HepG2 (cell line): ENCODE results near the gene TMEM38A. TPM values are rescaled to one million over a fixed set of nuclear protein-coding genes. Genes with fewer than 3 reads are reported as not detected.

Experiments
- ARID4A ChIP-seq: sonication (generic); formaldehyde crosslinking; IDR thresholded peaks from 2 replicates; pipeline ENCODE4 v1.5.0; 2020; ENCODE audit warnings: mild to moderate bottlenecking, missing genetic modification reagents, borderline replicate concordance
- DPF2 ChIP-seq: sonication (generic); formaldehyde crosslinking; IDR thresholded peaks from 2 replicates; pipeline ENCODE4 v1.4.0; 2020; ENCODE audit warnings: mild to moderate bottlenecking, low read depth, missing genetic modification reagents, borderline replicate concordance
- HDAC6 ChIP-seq: fragments of 200-600 bp; sonication (generic); IDR thresholded peaks from 2 replicates; pipeline ENCODE4 v1.7.0; 2017; ENCODE audit warnings: mild to moderate bottlenecking, antibody characterized with exemption, low read length, low read depth
- KLF16 ChIP-seq, 2 experiments: sonication (generic) in 1 of 2; formaldehyde crosslinking in 1 of 2; IDR thresholded peaks; 2 replicates each; pipeline versions ENCODE4 v1.6.1 to v1.8.0; 2016 to 2023; ENCODE audit warnings: missing genetic modification reagents in 2 of 2, missing compliant biosample characterization in 1 of 2
- NFYC ChIP-seq: IDR thresholded peaks from 2 replicates; pipeline ENCODE4 v1.6.1; 2016; ENCODE audit warnings: missing genetic modification reagents, missing compliant biosample characterization
- SMAD1 ChIP-seq: sonication (generic); formaldehyde crosslinking; IDR thresholded peaks from 2 replicates; pipeline ENCODE4 v1.4.0; 2020; ENCODE audit warnings: missing genetic modification reagents, low read depth, mild to moderate bottlenecking, borderline replicate concordance
- SPEN ChIP-seq: sonication (generic); formaldehyde crosslinking; IDR thresholded peaks from 2 replicates; pipeline ENCODE4 v1.5.1; 2020; ENCODE audit warnings: low read depth, mild to moderate bottlenecking, missing genetic modification reagents
- TFAP4 ChIP-seq: sonication (generic); IDR thresholded peaks from 2 replicates; pipeline ENCODE4 v1.6.1; 2016; ENCODE audit warnings: low read depth, borderline replicate concordance
- TFDP2 ChIP-seq: sonication (generic); formaldehyde crosslinking; IDR thresholded peaks from 2 replicates; pipeline ENCODE4 v1.4.0; 2020; ENCODE audit warnings: missing genetic modification reagents
- TP53 ChIP-seq: sonication (generic); formaldehyde crosslinking; conservative IDR thresholded peaks from 2 replicates; pipeline ENCODE4 v1.4.0; 2020; ENCODE audit warnings: missing genetic modification reagents
- XRCC5 ChIP-seq: fragments of 200-400 bp; formaldehyde crosslinking; optimal IDR thresholded peaks from 2 replicates; pipeline ENCODE3; 2017; ENCODE audit warnings: mild to moderate bottlenecking, low read length
- ZBTB1 ChIP-seq: sonication (generic); formaldehyde crosslinking; IDR thresholded peaks from 2 replicates; pipeline ENCODE4 v1.4.0; 2020; ENCODE audit warnings: missing genetic modification reagents, borderline replicate concordance
- ZNF230 ChIP-seq: sonication (generic); formaldehyde crosslinking; IDR thresholded peaks from 2 replicates; pipeline ENCODE4 v1.4.0; 2020; ENCODE audit warnings: mild to moderate bottlenecking, missing genetic modification reagents
- ZNF264 ChIP-seq: sonication (generic); formaldehyde crosslinking; IDR thresholded peaks from 2 replicates; pipeline ENCODE4 v1.4.0; 2020; ENCODE audit warnings: missing genetic modification reagents
- ZNF446 ChIP-seq: sonication (generic); formaldehyde crosslinking; IDR thresholded peaks from 2 replicates; pipeline ENCODE4 v1.5.0; 2020; ENCODE audit warnings: mild to moderate bottlenecking, missing genetic modification reagents
- ZNF460 ChIP-seq: sonication (generic); formaldehyde crosslinking; IDR thresholded peaks from 2 replicates; pipeline ENCODE4 v1.5.1; 2020; ENCODE audit warnings: missing genetic modification reagents, mild to moderate bottlenecking, borderline replicate concordance
- ZNF546 ChIP-seq: sonication (generic); formaldehyde crosslinking; conservative IDR thresholded peaks from 2 replicates; pipeline ENCODE4 v1.8.1; 2023; ENCODE audit warnings: mild to moderate bottlenecking, missing genetic modification reagents
- ZNF800 ChIP-seq: sonication (generic); formaldehyde crosslinking; IDR thresholded peaks from 2 replicates; pipeline ENCODE4 v1.4.0; 2020; ENCODE audit warnings: missing genetic modification reagents
- polyA plus RNA-seq, 8 experiments: library from polyadenylated mRNA; depleted of rRNA in 3 of 8; stranded (reverse) in 7 of 8; unstranded in 1 of 8; fragments of >200 nt; fragmentation: Illumina TruSeq in 4 of 8; extraction: Trizol in 4 of 8; gene quantifications; 2 replicates each; pipeline versions ENCODE4 v1.2.1 to v1.2.3, GENCODE V29; 2011 to 2016; ENCODE audit warnings: low read depth in 4 of 8, missing spikeins in 1 of 8, mixed read lengths in 1 of 8; ENCODE audit not compliant: insufficient read depth in 1 of 8
- total RNA-seq, 5 experiments: library from RNA; depleted of rRNA; stranded (reverse); fragments of >200 nt; fragmentation: Illumina TruSeq; extraction: Trizol; gene quantifications; 2 replicates each; pipeline ENCODE4 v1.2.3, GENCODE V29; 2016; ENCODE audit warnings: low read depth in 1 of 5
- TF ChIP-seq, protein P1 (sequence below): sonication (generic); formaldehyde crosslinking; IDR thresholded peaks from 2 replicates; pipeline ENCODE4 v1.4.0; 2020; ENCODE audit warnings: mild to moderate bottlenecking, low read depth, missing genetic modification reagents

The TMEM38A gene
- total and polyA plus RNA-seq, 2 of the 13 experiments (the other 11 are each of a cell fraction or from before 2014, with no cell fraction given), result 4.8 to 6.8 TPM

DNA sequence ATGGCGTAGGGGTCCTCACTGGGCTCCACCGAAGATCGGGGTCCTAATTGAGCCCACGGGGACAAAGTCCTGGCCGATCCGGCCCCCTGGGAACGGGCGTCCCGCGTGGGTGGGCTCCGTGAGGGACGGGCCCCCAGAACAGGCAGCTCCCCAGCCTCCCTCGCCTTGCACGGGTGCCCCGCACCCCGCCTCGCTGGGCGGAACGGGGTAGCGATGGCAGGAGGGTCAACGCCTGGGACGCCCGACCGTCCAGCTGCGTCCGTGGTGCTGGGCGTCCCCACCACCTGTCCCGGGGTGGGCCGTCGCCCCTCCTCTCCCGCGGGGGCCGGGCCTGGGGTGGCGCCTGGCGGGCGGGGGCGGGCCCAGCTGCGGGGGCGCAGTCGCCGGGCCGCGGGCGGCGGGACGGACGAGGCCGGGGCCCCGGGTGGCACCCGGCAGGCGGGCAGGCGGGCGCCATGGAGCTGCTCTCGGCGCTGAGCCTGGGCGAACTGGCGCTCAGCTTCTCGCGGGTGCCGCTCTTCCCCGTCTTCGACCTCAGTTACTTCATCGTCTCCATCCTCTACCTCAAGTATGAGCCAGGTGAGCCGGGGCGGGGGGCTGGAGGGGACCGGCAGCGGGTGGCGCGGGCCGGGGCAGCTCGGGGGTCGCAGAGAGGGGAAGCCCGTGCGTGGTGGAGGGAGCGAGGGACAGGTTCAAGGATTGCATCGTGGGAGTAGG is at the start of gene TMEM38A (continued):
- TF ChIP-seq ZNF800 (CRISPR knock-in tag) (no peak), SPEN (CRISPR knock-in tag) (no peak), TFDP2 (CRISPR knock-in tag) (no peak), DPF2 (no peak), ZNF460 (CRISPR knock-in tag) (no peak), TP53 (CRISPR knock-in tag) (no peak), ZNF446 (CRISPR knock-in tag) (no peak), NFYC (CRISPR knock-in tag) (no peak), XRCC5 (no peak), TFAP4 (peak; percentile 68; the same call in 1 of the 2 replicates), ARID4A (peak; percentile 4; the same call in 1 of the 2 replicates), ZNF546 (CRISPR knock-in tag) (no peak), KLF16 (CRISPR knock-in tag; IDR thresholded peaks at IDR 0.05) (no peak), HDAC6 (no peak), ZBTB1 (CRISPR knock-in tag) (0 out of 2 replicates have a peak, but pooled peaks have one; percentile 22), SMAD1 (0 out of 2 replicates have a peak, but pooled peaks have one; percentile 21), ZNF230 (CRISPR knock-in tag) (no peak), ZNF264 (CRISPR knock-in tag) (no peak)
- TF ChIP-seq, protein P1, sequence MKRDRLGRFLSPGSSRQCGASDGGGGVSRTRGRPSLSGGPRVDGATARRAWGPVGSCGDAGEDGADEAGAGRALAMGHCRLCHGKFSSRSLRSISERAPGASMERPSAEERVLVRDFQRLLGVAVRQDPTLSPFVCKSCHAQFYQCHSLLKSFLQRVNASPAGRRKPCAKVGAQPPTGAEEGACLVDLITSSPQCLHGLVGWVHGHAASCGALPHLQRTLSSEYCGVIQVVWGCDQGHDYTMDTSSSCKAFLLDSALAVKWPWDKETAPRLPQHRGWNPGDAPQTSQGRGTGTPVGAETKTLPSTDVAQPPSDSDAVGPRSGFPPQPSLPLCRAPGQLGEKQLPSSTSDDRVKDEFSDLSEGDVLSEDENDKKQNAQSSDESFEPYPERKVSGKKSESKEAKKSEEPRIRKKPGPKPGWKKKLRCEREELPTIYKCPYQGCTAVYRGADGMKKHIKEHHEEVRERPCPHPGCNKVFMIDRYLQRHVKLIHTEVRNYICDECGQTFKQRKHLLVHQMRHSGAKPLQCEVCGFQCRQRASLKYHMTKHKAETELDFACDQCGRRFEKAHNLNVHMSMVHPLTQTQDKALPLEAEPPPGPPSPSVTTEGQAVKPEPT (CRISPR knock-in tag), result no peak
